DND-41 (cell line): Measurements from ENCODE around the gene SLC25A34.

Source experiments
- CTCF ChIP-seq: IDR thresholded peaks from 2 replicates; pipeline ENCODE4 v1.5.1; 2012; ENCODE audit warnings: borderline replicate concordance, low read length, moderate library complexity, mild to moderate bottlenecking; ENCODE audit not compliant: poor library complexity, severe bottlenecking; ENCODE audit errors: extremely low read depth
- EZH2 ChIP-seq: IDR thresholded peaks from 3 replicates; pipeline ENCODE4 v1.6.1; 2012; ENCODE audit warnings: borderline replicate concordance, low read depth, mild to moderate bottlenecking, moderate library complexity, low read length, inconsistent platforms; ENCODE audit not compliant: severe bottlenecking

GRCh38 chr1:15750924-15751323 lies 14.9 kb downstream of the SLC25A34 start:
- TF ChIP-seq CTCF (no peak), EZH2 (no peak)
